Measurements from ENCODE around the gene HEXB. TPM values are rescaled to one million over a fixed set of nuclear protein-coding genes. Genes with fewer than 3 reads are reported as not detected.
"Not testable (repeated sequence)": the region's sequence is repeated elsewhere in the genome, so short reads cannot be mapped to it uniquely, and the experiment has no call there.

HEXB gene
- total RNA-seq, 1 donor from 2014 or later, result 88.3 TPM

GRCh38 chr5:74722271-74722670 lies 37.2 kb downstream of the HEXB start:
- intact Hi-C loops (cut with micrococcal nuclease), result no loop called here

- intact Hi-C loops (cut with micrococcal nuclease), result no loop called here
Measured at GRCh38 chr5:74725331-74725730, 40.3 kb downstream of the HEXB start.

GRCh38 chr5:74736759-74737158 lies 51.7 kb downstream of the HEXB start:
- intact Hi-C loops (cut with micrococcal nuclease), result no loop called here

- intact Hi-C loops (cut with micrococcal nuclease), result no loop called here
Measured at GRCh38 chr5:74738406-74738805, 53.4 kb downstream of the HEXB start.

GRCh38 chr5:74748742-74749141 lies 63.7 kb downstream of the HEXB start:
- intact Hi-C loops (cut with micrococcal nuclease), result not testable (repeated sequence)

- intact Hi-C loops (cut with micrococcal nuclease), result loop anchor here (10.0 kb wide), 1 partner anchor 924 kb away; no protein-coding TSS in a partner anchor
Measured at GRCh38 chr5:74761241-74761640, 76.2 kb downstream of the HEXB start.

GRCh38 chr5:74762599-74762998 lies 77.6 kb downstream of the HEXB start:
- intact Hi-C loops (cut with micrococcal nuclease), result loop anchor here (10.0 kb wide), 1 partner anchor 922 kb away; no protein-coding TSS in a partner anchor

- intact Hi-C loops (cut with micrococcal nuclease), result loop anchor here (10.0 kb wide), 1 partner anchor 921 kb away; no protein-coding TSS in a partner anchor
Measured at GRCh38 chr5:74763504-74763903, 78.5 kb downstream of the HEXB start.

- intact Hi-C loops (cut with micrococcal nuclease), result loop anchor here (5.0 to 10.0 kb wide), 3 partner anchors 802 to 1637 kb away; partner anchors contain the start of gene IQGAP2
Measured at GRCh38 chr5:74765201-74765600, 80.2 kb downstream of the HEXB start.

GRCh38 chr5:74765929-74766328 lies 80.9 kb downstream of the HEXB start:
- intact Hi-C loops (cut with micrococcal nuclease), result loop anchor here (1.0 to 10.0 kb wide), 11 partner anchors 137 to 1636 kb away; partner anchors contain the start of genes BTF3 and IQGAP2

- intact Hi-C loops (cut with micrococcal nuclease), result loop anchor here (1.0 to 10.0 kb wide), 11 partner anchors 137 to 1636 kb away; partner anchors contain the start of genes BTF3 and IQGAP2
Measured at GRCh38 chr5:74766418-74766848, 81.4 kb downstream of the HEXB start.

GRCh38 chr5:74766849-74767578 lies 82.0 kb downstream of the HEXB start, which contains the start of the genes GFM2 and NSA2:
Gene GFM2, minus strand, starts transcription at chr5:74767117. Its CDS starts 3,375 bp downstream, at chr5:74763742.
Gene NSA2, plus strand, starts transcription at chr5:74767249. Its CDS starts 112 bp downstream, at chr5:74767361.
- intact Hi-C loops (cut with micrococcal nuclease), result loop anchor here (1.0 to 10.0 kb wide), 20 partner anchors 82 to 1635 kb away; partner anchors contain the start of genes ANKRA2, ANKRD31, BTF3 and CERT1

- intact Hi-C loops (cut with micrococcal nuclease), result loop anchor here (1.0 to 10.0 kb wide), 15 partner anchors 82 to 1635 kb away; partner anchors contain the start of genes ANKRA2, ANKRD31, BTF3 and CERT1
Measured at GRCh38 chr5:74767579-74767913, 82.5 kb downstream of the HEXB start.

Other genes with a start within 250 kb of the HEXB start
- gene ENC1, start 44.5 kb upstream of the HEXB start, total RNA-seq, result 1.6 and 1.7 TPM in 2 replicates
- gene GFM2, start 81.9 kb downstream of the HEXB start, total RNA-seq, result 26.9 and 30.8 TPM in 2 replicates
- 58.2 and 70.1 TPM in 2 replicates for gene NSA2, start 82.0 kb downstream of the HEXB start, total RNA-seq
- gene FAM169A, start 181.2 kb downstream of the HEXB start, total RNA-seq, result 4.2 and 6.0 TPM in 2 replicates